Caco-2 (cell line): Measurements from ENCODE around the gene GRAMD1A. TPM values are rescaled to one million over a fixed set of nuclear protein-coding genes. Genes with fewer than 3 reads are reported as not detected.
"Not testable (repeated sequence)": the region's sequence is repeated elsewhere in the genome, so short reads cannot be mapped to it uniquely, and the experiment has no call there.

Experiments used
- BruUV-seq: library from RNA; stranded (reverse); fragments of 400-500 nt; replicated peaks from 2 replicates; lab custom pipeline; 2021; lab: Mats Ljungman, UMichigan
- CTCF ChIA-PET: fragments of 300-600 bp; sonication (Branson Sonifier 250); formaldehyde crosslinking; loops from one replicate; lab custom pipeline; 2022; ENCODE audit warnings: antibody characterized with exemption; lab: Charles Lee
- POLR2A ChIA-PET: fragments of 300-600 bp; sonication (Branson Sonifier 250); formaldehyde crosslinking; loops from one replicate; lab custom pipeline; 2022; ENCODE audit warnings: antibody characterized with exemption; lab: Charles Lee
- DNase-seq, 2 experiments: peaks; one replicate each; pipeline versions ENCODE4 v3.0.0 to v3.0.0-alpha.2; 2020 to 2022
- H3K27me3 ChIP-seq: replicated peaks from 2 replicates; pipeline ENCODE4 v1.6.0; 2011; ENCODE audit warnings: low read length; ENCODE audit not compliant: control insufficient read depth, insufficient read depth
- H3K36me3 ChIP-seq: 2 replicates; pipeline ENCODE4 v1.5.1; 2011; ENCODE audit warnings: low read length; ENCODE audit not compliant: control insufficient read depth, insufficient read depth
- H3K4me1 ChIP-seq: fragments of 250-450 bp; sonication (Bioruptor Pico); 2 replicates; pipeline ENCODE4 v1.5.1; 2020; ENCODE audit warnings: mild to moderate bottlenecking
- H3K4me3 ChIP-seq: 2 replicates; pipeline ENCODE4 v1.5.1; 2011; ENCODE audit warnings: low read depth, mild to moderate bottlenecking, control low read depth, low read length
- H3K9me3 ChIP-seq: fragments of 250-450 bp; sonication (Bioruptor Pico); 2 replicates; pipeline ENCODE4 v1.5.1; 2020; ENCODE audit warnings: mild to moderate bottlenecking, moderate library complexity
- H3K27ac Mint-ChIP-seq: one replicate; pipeline ENCODE4 v1.8.0; 2022; ENCODE audit warnings: mixed read lengths; ENCODE audit not compliant: unreplicated experiment
- H3K27me3 Mint-ChIP-seq: one replicate; pipeline ENCODE4 v1.8.0; 2022; ENCODE audit warnings: mixed read lengths; ENCODE audit not compliant: insufficient read depth, unreplicated experiment
- H3K36me3 Mint-ChIP-seq: one replicate; pipeline ENCODE4 v1.8.0; 2022; ENCODE audit warnings: mild to moderate bottlenecking, mixed read lengths; ENCODE audit not compliant: insufficient read depth, unreplicated experiment
- H3K4me1 Mint-ChIP-seq: one replicate; pipeline ENCODE4 v1.8.0; 2022; ENCODE audit warnings: low read depth, mixed read lengths; ENCODE audit not compliant: unreplicated experiment
- H3K4me3 Mint-ChIP-seq: one replicate; pipeline ENCODE4 v1.8.0; 2022; ENCODE audit warnings: mild to moderate bottlenecking, moderate library complexity, mixed read lengths; ENCODE audit not compliant: unreplicated experiment
- H3K9me3 Mint-ChIP-seq: one replicate; pipeline ENCODE4 v1.8.0; 2022; ENCODE audit warnings: mixed read lengths; ENCODE audit not compliant: unreplicated experiment
- CTCF ChIP-seq, 2 experiments: fragments of 200-600 bp in 1 of 2; IDR thresholded peaks; 1 replicate in 1 of 2; 2 replicates in 1 of 2; pipeline versions ENCODE4 v1.5.1 to v1.8.0; 2011 to 2022; ENCODE audit warnings: antibody characterized with exemption in 1 of 2, control low read depth in 1 of 2, inconsistent platforms in 1 of 2, low read depth in 1 of 2, low read length in 1 of 2, mild to moderate bottlenecking in 1 of 2, moderate library complexity in 1 of 2; ENCODE audit not compliant: insufficient read depth in 1 of 2, severe bottlenecking in 1 of 2, unreplicated experiment in 1 of 2
- intact Hi-C: fragments of 100-400 bp; cut with micrococcal nuclease; formaldehyde crosslinking; loops from one replicate; pipeline ENCODE4 v1.10.0; 2022; ENCODE audit not compliant: unreplicated experiment
- total RNA-seq: library from RNA; stranded (reverse); gene quantifications from 2 replicates; pipeline ENCODE4 v1.2.3, GENCODE V29; 2022

Gene GRAMD1A
- total RNA-seq, 1 experiment from 2014 or later, result 110 TPM

DNA sequence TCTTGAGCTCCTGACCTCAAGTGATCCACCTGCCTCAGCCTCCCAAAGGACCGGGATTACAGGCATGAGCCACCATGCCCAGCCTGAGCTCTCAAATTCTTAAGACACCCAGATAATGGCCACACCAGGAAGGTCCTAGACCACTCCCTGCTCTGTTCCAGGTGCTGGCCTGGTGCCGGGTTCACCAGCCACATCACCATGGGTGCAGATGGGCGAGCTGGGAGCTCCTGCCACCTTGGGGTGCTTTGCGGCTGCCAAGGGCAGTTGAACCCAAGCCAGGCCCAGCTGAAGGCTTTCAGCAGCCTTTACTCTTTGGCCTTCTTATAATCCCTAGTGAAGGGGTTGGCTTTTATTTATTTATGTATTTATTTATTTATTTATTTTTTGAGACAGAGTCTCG, 46.3 kb downstream of the GRAMD1A start:
- no peak overlapping the region for H3K27ac Mint-ChIP-seq
- intact Hi-C loops, result loop anchor here (10.0 kb wide), 1 partner anchor 202 kb away; no protein-coding TSS in a partner anchor
- H3K4me1 Mint-ChIP-seq, result peaks cover 17% of the 10 kb centered on the region
- CTCF ChIA-PET, result interaction anchor here (1.0 kb wide), 1 partner anchor 9 kb away, joined by 6 read pairs; no protein-coding TSS in a partner anchor
- Histone ChIP-seq H3K9me3 (no peaks in the 10 kb centered on the region), H3K4me3 (no peak overlapping the region), H3K36me3 (peaks cover 2% of the 10 kb centered on the region; the same call in 1 of the 2 replicates), H3K4me1 (peaks cover 26% of the 10 kb centered on the region), H3K27me3 (no peaks in the 10 kb centered on the region)
- H3K4me3 Mint-ChIP-seq, result no peak overlapping the region
- peaks cover 25% of the 10 kb centered on the region for H3K36me3 Mint-ChIP-seq
- POLR2A ChIA-PET, result no interaction called here
- H3K27me3 Mint-ChIP-seq, result no peaks in the 10 kb centered on the region
- no peak for TF ChIP-seq CTCF (IDR thresholded peaks at IDR 0.05; ENCODE audit: insufficient read depth in 1 of 2, low read depth in 1 of 2, low read length in 1 of 2, severe bottlenecking in 1 of 2, unreplicated experiment in 1 of 2)
- DNase-seq, result no peak
- BruUV-seq, result no TSS peak
- H3K9me3 Mint-ChIP-seq, result no peaks in the 10 kb centered on the region

GRCh38 chr19:35048911-35049411, 48.8 kb downstream of the GRAMD1A start:
- CTCF ChIA-PET, result no interaction called here
- Histone ChIP-seq H3K4me1 (peaks cover 3% of the 10 kb centered on the region; the same call in 1 of the 2 replicates), H3K36me3 (peaks cover 2% of the 10 kb centered on the region; the same call in 1 of the 2 replicates), H3K27me3 (no peaks in the 10 kb centered on the region), H3K9me3 (no peaks in the 10 kb centered on the region), H3K4me3 (no peak overlapping the region)
- no peaks in the 10 kb centered on the region for H3K9me3 Mint-ChIP-seq
- POLR2A ChIA-PET, result no interaction called here
- intact Hi-C loops, result loop anchor here (10.0 kb wide), 1 partner anchor 204 kb away; no protein-coding TSS in a partner anchor
- BruUV-seq, result no TSS peak
- TF ChIP-seq CTCF (IDR thresholded peaks at IDR 0.05; ENCODE audit: insufficient read depth in 1 of 2, low read depth in 1 of 2, low read length in 1 of 2, severe bottlenecking in 1 of 2, unreplicated experiment in 1 of 2), result no peak
- H3K27ac Mint-ChIP-seq, result no peak overlapping the region
- no peaks in the 10 kb centered on the region for H3K27me3 Mint-ChIP-seq
- no peak for DNase-seq
- H3K36me3 Mint-ChIP-seq, result peaks cover 28% of the 10 kb centered on the region
- H3K4me3 Mint-ChIP-seq, result no peak overlapping the region
- H3K4me1 Mint-ChIP-seq, result no peaks in the 10 kb centered on the region

DNA sequence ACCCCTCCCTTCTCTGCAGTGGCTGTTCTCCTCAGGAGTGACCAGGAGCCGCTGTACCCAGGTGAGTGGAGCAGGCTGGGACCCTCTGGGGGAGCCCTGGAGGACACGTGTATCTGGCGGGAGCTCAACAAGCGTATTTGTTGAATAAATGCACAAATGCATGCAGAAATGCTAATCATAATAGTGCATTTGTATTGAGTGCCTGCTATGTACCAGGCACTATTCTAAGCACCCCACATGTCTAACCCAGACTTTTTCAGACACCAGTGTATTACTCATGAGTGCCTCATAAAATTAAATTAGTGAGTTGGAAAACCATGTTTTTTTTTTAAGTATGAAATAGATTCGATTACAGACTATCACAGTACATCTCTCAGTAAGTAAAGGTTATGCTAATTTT, 49.3 kb downstream of the GRAMD1A start:
- H3K36me3 ChIP-seq, result peaks cover 2% of the 10 kb centered on the region; the same call in 1 of the 2 replicates

DNA sequence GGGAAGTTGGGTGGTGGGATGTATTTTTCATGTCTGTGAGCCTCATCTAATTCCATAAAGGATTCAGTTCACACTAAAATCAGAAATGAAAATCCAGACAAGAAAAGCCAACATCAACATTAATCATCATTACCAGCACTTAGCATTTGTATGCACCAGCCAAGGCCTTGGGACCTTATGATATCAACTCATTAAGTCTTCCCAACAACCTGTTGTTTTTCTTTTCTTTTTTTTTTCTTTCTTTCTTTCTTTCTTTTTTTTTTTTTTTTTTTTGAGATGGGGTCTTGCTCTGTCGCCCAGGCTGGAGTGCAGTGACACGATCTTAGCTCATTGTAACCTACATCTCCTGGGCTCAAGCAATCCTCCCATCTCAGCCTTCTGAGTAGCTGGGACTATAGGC, 50.5 kb downstream of the GRAMD1A start:
- BruUV-seq, H3K9me3 Mint-ChIP-seq, CTCF ChIA-PET, H3K4me3 ChIP-seq, H3K27ac Mint-ChIP-seq, H3K36me3 ChIP-seq, H3K9me3 ChIP-seq, DNase-seq, H3K27me3 Mint-ChIP-seq, H3K4me3 Mint-ChIP-seq, intact Hi-C loops, H3K27me3 ChIP-seq, H3K4me1 Mint-ChIP-seq, H3K4me1 ChIP-seq: not testable (repeated sequence)
- H3K36me3 Mint-ChIP-seq, result peaks cover 24% of the 10 kb centered on the region
- POLR2A ChIA-PET, result interaction anchor here (0.6 kb wide), 1 partner anchor 399 kb away, joined by 3 read pairs; no protein-coding TSS in a partner anchor

More for the DNA sequence above, 49.3 kb downstream of the GRAMD1A start:
- H3K4me1 ChIP-seq, result no peaks in the 10 kb centered on the region
- no peaks in the 10 kb centered on the region for H3K4me1 Mint-ChIP-seq
- H3K4me3 Mint-ChIP-seq, result no peak overlapping the region
- peaks cover 23% of the 10 kb centered on the region for H3K36me3 Mint-ChIP-seq
- intact Hi-C loops, result loop anchor here (10.0 kb wide), 1 partner anchor 205 kb away; no protein-coding TSS in a partner anchor
- no peak overlapping the region for H3K4me3 ChIP-seq
- no peaks in the 10 kb centered on the region for H3K9me3 ChIP-seq
- POLR2A ChIA-PET, result no interaction called here
- H3K9me3 Mint-ChIP-seq, result no peaks in the 10 kb centered on the region
- no TSS peak for BruUV-seq
- H3K27me3 ChIP-seq, result no peaks in the 10 kb centered on the region
- DNase-seq, result no peak
- CTCF ChIA-PET, result no interaction called here
- no peaks in the 10 kb centered on the region for H3K27me3 Mint-ChIP-seq
- no peak overlapping the region for H3K27ac Mint-ChIP-seq
- no peak for TF ChIP-seq CTCF (IDR thresholded peaks at IDR 0.05; ENCODE audit: insufficient read depth in 1 of 2, low read depth in 1 of 2, low read length in 1 of 2, severe bottlenecking in 1 of 2, unreplicated experiment in 1 of 2)

- DNase-seq, BruUV-seq, H3K27me3 ChIP-seq, H3K27me3 Mint-ChIP-seq, intact Hi-C loops, H3K4me3 Mint-ChIP-seq, H3K4me1 ChIP-seq, H3K27ac Mint-ChIP-seq, H3K4me1 Mint-ChIP-seq, H3K36me3 ChIP-seq, H3K9me3 Mint-ChIP-seq, CTCF ChIA-PET, H3K4me3 ChIP-seq, H3K9me3 ChIP-seq: not testable (repeated sequence)
- POLR2A ChIA-PET, result interaction anchor here (0.6 kb wide), 1 partner anchor 398 kb away, joined by 3 read pairs; no protein-coding TSS in a partner anchor
- peaks cover 29% of the 10 kb centered on the region for H3K36me3 Mint-ChIP-seq
Measured at GRCh38 chr19:35051268-35051667, 51.1 kb downstream of the GRAMD1A start.
